GM21515 (cell line): ENCODE results near the gene DNAJC9.

ENCODE experiments used
- ATAC-seq: cut with Tn5 transposase; IDR thresholded peaks from one replicate; pipeline ENCODE4 v1.9.1; 2021; ENCODE audit not compliant: unreplicated experiment

DNAJC9 gene

DNA sequence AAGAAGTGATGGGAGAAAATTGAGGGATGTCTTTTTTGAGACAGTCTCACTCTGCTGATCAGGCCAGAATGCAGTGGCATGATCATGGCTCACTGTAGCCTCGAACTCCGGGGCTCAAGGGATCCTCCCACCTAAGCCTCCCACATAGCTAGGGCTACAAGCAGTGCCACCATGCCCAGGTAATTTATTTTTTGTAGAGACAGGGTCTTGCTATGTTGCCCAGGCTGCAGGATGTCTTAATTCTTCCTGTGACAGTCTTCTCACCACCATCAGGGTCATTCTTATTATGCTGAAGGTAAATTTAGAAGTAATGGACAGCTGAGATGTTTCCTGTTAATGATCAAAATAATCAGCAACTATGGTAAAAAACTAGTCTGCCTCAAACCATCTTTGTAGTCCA lies 7.1 kb downstream of the DNAJC9 start:
- no peak for ATAC-seq

DNA sequence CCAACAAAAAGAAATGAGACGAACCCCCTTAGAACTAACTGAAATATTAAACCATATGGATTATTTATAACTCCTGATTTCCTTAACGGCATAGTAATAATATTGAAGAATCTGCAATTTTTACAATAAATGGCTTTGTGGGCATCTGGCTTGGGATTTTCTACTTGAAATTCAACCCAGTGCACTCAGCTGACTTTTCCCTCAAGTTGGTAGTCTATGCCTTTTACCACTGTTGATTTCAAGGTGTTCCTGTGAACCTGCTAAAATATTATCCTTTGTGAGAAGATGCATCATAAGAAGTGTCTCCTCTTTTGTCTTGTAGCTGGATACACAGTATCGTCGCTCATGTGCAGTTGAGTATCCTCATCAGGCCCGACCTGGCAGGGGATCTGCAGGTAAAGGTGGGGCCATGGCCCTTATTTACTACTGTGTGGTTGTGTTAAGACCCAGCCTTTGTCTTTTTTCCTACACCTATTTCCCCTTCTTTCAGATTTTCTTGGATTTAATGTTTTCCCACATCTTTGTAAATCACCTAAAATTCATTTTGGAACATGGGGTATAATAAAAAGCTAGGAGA lies 8.0 kb downstream of the DNAJC9 start:
- no peak for ATAC-seq

DNA sequence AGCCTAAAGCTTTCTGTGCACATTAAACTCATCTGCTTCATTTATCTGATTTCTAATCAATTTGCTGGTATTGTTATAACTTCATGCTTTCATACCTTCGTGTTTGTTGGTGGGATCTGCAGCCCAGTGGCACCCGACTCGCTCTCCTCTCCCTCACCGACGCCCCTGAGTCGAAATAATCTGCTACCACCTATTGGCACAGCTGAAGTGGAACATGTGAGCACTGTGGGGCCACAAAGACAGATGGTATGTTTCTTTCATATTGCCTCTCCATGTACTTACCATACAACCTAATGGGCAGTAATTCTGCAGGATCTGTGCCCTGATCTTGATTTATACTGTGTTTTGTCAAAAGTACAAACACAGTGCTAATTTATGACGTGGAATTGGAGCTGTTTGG lies 12.4 kb downstream of the DNAJC9 start:
- no peak for ATAC-seq

DNA sequence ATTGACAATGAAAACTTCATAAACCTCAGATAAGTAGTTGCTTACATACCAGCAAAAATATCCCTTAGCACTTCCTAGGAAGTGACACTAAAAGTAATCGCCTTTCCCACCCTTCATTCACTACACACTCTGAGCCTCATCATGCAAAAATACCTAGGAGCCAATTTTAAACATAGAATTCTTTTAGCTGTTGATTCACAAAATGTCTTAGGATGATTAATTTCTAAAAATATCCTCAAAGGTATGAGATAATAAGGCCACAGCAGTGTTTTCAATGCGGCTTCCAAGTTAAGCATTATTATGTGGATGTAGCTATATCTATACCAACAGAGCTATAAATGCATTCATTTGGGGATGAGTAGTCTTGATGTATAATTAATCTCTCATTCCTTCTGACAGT lies 13.2 kb downstream of the DNAJC9 start:
- no peak for ATAC-seq

- ATAC-seq = no peak
These were observed 14.2 kb downstream of the DNAJC9 start for GRCh38 chr10:73232887-73233286.

DNA sequence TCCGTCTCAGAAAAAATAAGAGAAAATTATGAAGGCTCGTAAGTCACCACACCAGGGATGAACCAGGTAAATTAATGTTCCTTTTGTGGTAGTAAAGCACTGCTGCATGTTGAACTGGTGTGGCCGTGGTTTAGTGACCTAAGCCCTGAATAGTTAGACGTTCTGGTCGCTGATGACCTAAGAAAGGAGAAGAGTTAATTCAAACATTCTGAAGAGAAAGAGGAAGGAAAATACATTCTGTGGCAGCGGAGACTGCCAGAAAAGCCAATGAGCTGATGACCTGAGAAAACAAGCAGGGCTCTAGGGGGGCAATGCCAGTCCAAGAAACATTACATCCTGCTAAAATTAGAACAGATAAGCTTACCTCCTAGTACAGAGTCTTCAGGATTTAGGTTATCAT lies 17.5 kb downstream of the DNAJC9 start:
- no peak for ATAC-seq

DNA sequence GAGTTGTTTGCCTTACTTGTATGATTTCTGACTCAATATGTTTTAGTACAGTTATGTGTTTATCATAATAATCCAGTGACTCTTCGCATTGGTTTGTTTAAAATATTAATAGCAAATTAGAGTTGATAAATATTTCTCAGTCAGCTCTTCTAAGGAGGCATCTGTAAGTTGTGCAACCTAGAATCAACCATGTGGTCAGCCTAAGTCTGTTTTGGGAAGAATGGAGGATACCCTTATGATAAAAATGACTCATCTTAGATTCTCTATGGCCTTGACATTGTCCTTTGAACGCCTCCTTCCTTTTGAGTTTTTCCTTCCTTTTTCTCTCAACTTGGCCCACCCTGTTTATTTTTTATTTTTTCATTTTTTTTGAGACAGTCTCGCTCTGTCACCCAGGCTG lies 18.8 kb downstream of the DNAJC9 start:
- ATAC-seq = no peak

- ATAC-seq = no peak
These were observed 20.4 kb downstream of the DNAJC9 start for GRCh38 chr10:73226663-73227062.

DNA sequence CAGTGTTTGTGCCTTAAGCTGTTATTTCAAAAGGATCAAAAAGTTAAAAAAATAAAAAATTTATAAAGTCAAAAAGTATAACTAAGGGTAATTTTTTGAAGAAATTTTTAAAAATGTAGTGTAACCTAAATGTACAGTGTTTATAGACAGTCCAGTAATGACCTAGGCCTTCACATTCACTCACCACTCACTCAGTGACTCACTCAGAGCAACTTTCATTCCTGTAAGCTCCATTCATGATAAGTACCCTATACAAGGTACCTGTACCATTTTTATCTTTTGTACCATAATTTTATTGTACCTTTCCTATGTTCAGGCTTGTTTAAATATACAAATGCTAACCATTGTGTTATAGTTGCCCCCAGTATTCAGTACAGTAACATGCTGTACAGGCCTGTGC lies 21.5 kb downstream of the DNAJC9 start:
- ATAC-seq = no peak

GRCh38 chr10:73220989-73221388 lies 26.1 kb downstream of the DNAJC9 start:
- no peak for ATAC-seq

- ATAC-seq = no peak
These were observed 27.7 kb downstream of the DNAJC9 start for GRCh38 chr10:73219384-73219783.

DNA sequence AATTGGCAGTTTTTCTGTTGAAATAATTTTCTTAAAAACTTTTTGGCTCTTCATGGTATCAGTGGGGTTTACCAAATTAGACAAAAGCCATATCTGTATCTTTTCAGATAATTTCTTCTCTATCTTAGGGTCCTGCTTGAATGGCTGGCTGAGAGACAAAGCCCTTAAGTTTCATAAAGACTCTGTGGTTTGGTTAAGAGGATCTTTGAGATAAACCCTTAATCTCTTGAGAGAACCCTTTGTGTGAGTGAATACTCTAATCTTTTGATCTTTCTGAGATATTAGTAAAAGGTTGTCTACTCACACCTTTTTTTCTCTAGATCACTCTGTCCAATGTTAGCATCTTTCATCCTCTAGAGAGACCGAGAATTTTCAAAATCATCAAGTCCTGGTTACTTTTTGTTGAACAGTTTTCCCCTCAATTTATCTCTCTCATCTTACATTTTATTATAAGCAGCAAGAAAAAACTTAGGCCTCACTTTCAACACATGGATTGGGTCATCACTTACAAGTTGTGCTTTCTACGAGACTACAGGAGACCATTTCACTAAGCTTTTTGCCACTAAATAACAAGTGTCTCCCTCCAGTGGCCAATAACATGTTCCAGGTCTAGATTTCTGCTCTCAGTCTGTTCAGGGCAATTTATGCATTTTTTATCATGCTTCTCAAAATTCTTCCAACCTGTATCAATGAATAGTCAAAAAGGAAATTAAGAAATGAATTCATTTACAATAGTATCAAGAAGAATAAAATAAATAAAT lies 28.4 kb downstream of the DNAJC9 start:
- no peak for ATAC-seq

GRCh38 chr10:73217628-73218027 lies 29.4 kb downstream of the DNAJC9 start:
- no peak for ATAC-seq

DNA sequence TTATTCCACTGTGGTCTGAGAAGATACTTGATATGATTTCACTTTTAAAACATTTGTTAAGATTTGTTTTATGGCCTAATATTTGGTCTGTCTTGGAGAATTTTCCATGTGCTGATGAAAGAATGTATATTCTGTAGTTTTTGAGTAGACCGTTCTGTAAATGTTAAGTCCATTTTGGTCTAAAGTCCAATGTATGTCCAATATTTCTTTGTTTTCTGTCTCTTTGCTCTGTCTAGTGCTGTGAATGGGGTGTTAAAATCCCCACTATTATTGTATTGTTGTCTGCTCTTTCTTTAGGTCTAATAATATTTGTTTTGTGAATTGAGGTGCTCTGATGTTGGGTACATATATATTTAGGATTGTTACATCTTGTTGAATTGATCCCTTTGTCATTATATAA lies 31.3 kb downstream of the DNAJC9 start:
- ATAC-seq = no peak

DNA sequence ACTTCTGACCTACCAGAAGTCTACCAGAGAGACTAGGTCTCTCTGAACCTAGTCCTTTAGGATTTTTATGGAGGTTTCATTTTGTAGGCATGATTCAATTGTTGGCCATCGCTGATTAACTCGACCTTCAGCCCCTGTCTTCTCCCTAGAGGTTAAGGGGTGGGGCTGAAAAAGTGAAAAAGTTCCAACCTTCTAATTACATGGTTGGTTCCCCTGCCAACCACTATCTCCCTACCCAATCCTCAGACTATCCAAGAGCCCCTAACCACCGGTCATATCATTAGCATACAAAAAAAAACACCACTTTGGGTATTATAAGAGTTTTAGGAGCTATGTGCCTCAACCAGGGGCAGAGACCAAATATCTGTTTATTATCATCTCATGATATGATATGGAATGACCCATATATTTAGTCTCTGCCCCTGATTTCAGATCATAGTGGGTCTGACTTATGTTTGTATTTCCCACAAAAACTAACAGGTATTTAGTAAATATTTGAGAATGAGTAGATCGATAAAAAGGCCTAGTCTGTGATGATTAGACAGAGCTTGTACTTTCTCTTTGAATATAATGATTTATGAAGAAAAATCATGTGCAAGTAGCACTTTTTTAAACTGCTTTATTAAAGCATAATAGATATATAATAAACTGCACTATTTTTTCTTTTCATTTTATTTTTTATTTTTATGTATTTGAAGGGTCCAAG lies 35.8 kb downstream of the DNAJC9 start:
- ATAC-seq = no peak

DNA sequence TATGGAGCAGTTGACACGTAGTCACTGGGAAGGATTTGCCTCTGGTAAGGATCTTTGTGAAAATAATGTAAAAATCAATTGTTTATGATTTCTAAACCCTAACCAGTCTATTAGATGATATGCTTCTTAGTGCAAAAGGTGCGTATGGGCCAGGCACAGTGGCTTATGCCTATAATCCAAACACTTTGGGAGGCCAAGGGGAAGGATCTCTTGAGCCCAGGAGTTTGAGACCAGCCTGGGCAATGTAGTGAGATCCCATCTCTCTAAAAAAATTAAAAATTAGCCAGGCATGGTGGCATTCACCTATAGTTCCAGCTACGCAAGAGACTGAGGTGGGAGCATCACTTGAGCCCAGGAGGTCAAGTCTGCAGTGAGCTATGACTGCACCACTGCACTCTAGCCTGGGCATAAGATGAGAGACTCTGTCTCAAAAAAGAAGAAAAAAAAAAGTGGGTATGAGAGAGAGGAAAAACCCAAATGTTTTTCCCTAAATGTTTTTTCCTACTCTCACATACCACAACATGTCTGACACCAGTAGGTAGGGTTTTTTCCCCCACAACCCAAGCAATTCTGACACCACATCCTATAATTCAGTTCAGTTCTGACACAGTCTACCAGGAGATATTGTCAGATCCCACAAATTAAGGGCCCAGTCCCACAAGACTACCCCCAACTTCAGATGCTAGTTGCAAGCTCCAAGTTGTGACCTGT lies 36.5 kb downstream of the DNAJC9 start:
- no peak for ATAC-seq

GRCh38 chr10:73209705-73210104 lies 37.4 kb downstream of the DNAJC9 start:
- no peak for ATAC-seq

DNA sequence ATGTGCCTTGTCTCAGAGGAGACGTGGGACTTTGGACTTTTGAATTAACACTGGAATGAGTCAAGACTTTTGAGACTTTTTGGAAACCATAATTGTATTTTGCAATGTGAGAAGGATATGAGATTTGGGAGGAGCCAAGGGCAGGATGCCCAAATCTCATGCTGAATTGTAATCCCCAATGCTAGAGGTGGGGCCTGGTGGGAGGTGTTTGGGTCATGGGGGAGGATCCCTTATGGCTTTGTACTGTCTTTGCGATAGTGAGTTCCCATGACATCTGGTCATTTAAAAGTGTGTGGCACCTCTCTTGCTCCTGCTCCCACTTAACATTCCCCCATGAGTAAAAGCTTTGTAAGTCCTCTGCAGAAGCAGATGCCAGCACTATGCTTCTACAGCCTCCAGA lies 39.2 kb downstream of the DNAJC9 start:
- ATAC-seq = no peak

DNA sequence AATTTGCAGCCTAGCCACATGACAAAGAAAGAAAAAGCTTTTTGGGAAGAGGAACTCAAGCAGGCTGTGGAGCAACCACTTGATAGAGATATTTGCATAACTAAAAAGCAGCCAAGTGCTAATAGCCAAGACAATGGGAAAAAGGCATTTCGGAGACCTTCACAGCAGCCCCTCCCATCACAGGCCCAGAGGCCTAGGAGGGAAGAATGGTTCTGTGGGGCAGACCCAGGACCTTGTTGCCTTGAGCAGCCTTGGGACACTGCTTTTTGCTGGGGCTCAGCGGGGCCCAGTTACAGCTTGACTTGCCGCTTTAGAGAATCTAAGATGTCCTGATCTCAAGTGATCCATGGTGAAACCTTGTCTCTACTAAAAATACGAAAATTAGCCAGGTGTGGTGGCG lies 40.7 kb downstream of the DNAJC9 start:
- ATAC-seq = no peak

GRCh38 chr10:73205890-73206289 lies 41.2 kb downstream of the DNAJC9 start:
- ATAC-seq = no peak

- no peak for ATAC-seq
These were observed 42.0 kb downstream of the DNAJC9 start for GRCh38 chr10:73205081-73205480.
